ENCODE results near the gene BRIP1.

Gene BRIP1

DNA sequence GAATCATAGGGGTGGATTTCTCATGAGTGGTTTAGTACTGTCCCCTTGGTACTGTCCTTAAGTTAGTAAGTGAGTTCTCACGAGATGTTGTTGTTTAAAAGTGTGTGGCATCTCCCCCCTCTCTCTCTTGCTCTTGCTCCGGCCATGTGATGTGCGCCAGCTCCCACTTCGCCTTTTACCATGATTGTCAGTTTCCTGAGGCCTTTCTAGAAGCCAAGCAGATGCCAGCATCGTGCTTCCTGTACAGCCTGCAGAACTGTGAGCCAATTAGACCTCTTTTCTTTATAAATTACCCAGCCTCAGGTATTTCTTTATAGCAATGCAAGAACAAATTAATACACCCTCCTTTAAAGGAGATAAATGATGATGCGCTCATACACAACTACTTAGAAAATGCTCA is 222.2 kb downstream of the BRIP1 start:
- TF ChIP-seq CTCF (conservative IDR thresholded peaks at IDR 0.05; ENCODE audit: low read depth, low read length): no peak
- H3K4me3 ChIP-seq (ENCODE audit: low read depth, low read length): no peak overlapping the region
- no peak for DNase-seq (ENCODE audit: low read depth)

- no peak overlapping the region for H3K4me3 ChIP-seq (ENCODE audit: low read depth, low read length)
- no peak for DNase-seq (ENCODE audit: low read depth)
- TF ChIP-seq CTCF (conservative IDR thresholded peaks at IDR 0.05; ENCODE audit: low read depth, low read length): no peak
Observed at GRCh38 chr17:61639818-61640217, 223.5 kb downstream of the BRIP1 start.

- no peak overlapping the region for H3K4me3 ChIP-seq (ENCODE audit: low read depth, low read length)
- no peak for TF ChIP-seq CTCF (conservative IDR thresholded peaks at IDR 0.05; ENCODE audit: low read depth, low read length)
- no peak for DNase-seq (ENCODE audit: low read depth)
Observed at GRCh38 chr17:61638087-61638486, 225.2 kb downstream of the BRIP1 start.

GRCh38 chr17:61635913-61636432 is 227.4 kb downstream of the BRIP1 start:
- DNase-seq (ENCODE audit: low read depth): peak; percentile 81
- no peak overlapping the region for H3K4me3 ChIP-seq (ENCODE audit: low read depth, low read length)
- TF ChIP-seq CTCF (conservative IDR thresholded peaks at IDR 0.05; ENCODE audit: low read depth, low read length): peak; percentile 87

GRCh38 chr17:61634942-61635538 is 228.3 kb downstream of the BRIP1 start:
- no peak overlapping the region for H3K4me3 ChIP-seq (ENCODE audit: low read depth, low read length)
- no peak for DNase-seq (ENCODE audit: low read depth)
- no peak for TF ChIP-seq CTCF (conservative IDR thresholded peaks at IDR 0.05; ENCODE audit: low read depth, low read length)

DNA sequence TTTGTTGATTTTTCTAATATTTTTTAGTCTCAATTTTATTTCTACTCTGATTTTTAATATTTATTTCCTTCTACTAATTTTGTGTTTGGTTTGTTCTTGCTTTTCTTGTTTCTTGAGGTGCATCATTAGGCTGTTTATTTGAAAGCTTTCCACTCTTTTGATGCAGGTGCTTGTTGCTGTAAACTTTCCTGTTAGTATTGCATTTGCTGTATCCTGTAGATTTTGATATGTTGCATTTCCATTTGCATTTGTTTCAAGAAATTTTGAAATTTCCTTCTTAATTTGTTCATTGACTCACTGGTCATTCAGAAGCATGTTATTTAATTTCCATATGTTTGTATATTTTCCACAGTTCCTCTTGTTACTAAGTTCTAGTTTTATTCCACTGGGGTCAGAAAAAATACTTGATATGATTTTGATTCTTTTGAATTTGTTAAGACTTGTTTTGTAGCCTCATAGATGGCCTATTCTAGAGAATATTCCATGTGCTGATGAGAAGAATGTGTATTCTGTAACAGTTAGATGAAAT is 229.3 kb downstream of the BRIP1 start:
- no peak overlapping the region for H3K4me3 ChIP-seq (ENCODE audit: low read depth, low read length)
- DNase-seq (ENCODE audit: low read depth): no peak
- TF ChIP-seq CTCF (conservative IDR thresholded peaks at IDR 0.05; ENCODE audit: low read depth, low read length): no peak

DNA sequence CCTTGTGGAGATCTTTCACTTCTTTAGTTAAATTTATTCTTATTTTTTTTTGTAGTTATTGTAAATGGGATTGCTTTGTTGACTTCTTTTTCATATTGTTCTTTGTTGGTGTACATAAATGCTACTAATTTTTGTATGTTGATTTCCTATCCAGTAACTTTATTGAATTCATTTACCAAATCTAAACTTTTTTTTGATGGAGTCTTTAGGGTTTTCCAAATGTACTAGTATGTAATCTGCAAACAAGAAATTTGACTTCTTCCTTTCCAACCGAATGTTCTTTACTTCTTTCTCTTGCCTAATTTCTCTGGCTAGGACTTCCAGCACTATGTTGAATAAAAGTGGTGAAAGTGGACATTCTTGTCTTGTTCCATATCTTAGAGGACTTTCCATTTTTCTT is 230.5 kb downstream of the BRIP1 start:
- H3K4me3 ChIP-seq (ENCODE audit: low read depth, low read length): no peak overlapping the region
- TF ChIP-seq CTCF (conservative IDR thresholded peaks at IDR 0.05; ENCODE audit: low read depth, low read length): no peak
- no peak for DNase-seq (ENCODE audit: low read depth)

Measured in choroid plexus epithelial cell (primary cell).